ENCODE data around the gene SLC4A8. TPM values are rescaled to one million over a fixed set of nuclear protein-coding genes. Genes with fewer than 3 reads are reported as not detected.

SLC4A8 gene
- total RNA-seq, 1 experiment from 2014 or later, result 3.0 TPM

GRCh38 chr12:51527966-51528365 is 103.3 kb downstream of the SLC4A8 start:
- Histone ChIP-seq H3K27ac (no peak overlapping the region), H2AFZ (no peak overlapping the region), H3K4me2 (no peak overlapping the region), H3K27me3 (ENCODE audit: insufficient read depth, low read depth) (no peaks in the 10 kb centered on the region; the same call in 1 of the 2 replicates), H3K4me3 (no peak overlapping the region), H4K20me1 (ENCODE audit: insufficient read depth) (no peaks in the 10 kb centered on the region), H3K79me2 (ENCODE audit: low read depth) (no peaks in the 10 kb centered on the region), H3K4me1 (replicated peaks; ENCODE audit: insufficient read depth) (no peaks in the 10 kb centered on the region), H3F3A (ENCODE audit: insufficient read depth, low read depth) (no peaks in the 10 kb centered on the region), H3K9me2 (ENCODE audit: insufficient read depth) (no peaks in the 10 kb centered on the region), H3K9me3 (ENCODE audit: insufficient read depth, low read depth) (no peaks in the 10 kb centered on the region), H3K36me3 (ENCODE audit: low read depth) (no peaks in the 10 kb centered on the region)
- ChIA-PET POLR2A (ENCODE audit: unreplicated experiment) (interaction anchor here (0.8 kb wide), 1 partner anchor 144 kb away, joined by 6 read pairs; no protein-coding TSS in a partner anchor), CTCF (no interaction called here)
- no peak for DNase-seq
- BruUV-seq (replicated peaks), result no TSS peak
- intact Hi-C loops (cut with micrococcal nuclease; ENCODE audit: unreplicated experiment), result no loop called here
- no peak for TF ChIP-seq EZH2 (IDR thresholded peaks at IDR 0.05; ENCODE audit: low read depth)
- TF ChIP-seq, protein P1, sequence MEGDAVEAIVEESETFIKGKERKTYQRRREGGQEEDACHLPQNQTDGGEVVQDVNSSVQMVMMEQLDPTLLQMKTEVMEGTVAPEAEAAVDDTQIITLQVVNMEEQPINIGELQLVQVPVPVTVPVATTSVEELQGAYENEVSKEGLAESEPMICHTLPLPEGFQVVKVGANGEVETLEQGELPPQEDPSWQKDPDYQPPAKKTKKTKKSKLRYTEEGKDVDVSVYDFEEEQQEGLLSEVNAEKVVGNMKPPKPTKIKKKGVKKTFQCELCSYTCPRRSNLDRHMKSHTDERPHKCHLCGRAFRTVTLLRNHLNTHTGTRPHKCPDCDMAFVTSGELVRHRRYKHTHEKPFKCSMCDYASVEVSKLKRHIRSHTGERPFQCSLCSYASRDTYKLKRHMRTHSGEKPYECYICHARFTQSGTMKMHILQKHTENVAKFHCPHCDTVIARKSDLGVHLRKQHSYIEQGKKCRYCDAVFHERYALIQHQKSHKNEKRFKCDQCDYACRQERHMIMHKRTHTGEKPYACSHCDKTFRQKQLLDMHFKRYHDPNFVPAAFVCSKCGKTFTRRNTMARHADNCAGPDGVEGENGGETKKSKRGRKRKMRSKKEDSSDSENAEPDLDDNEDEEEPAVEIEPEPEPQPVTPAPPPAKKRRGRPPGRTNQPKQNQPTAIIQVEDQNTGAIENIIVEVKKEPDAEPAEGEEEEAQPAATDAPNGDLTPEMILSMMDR (conservative IDR thresholded peaks at IDR 0.05), result no peak

DNA sequence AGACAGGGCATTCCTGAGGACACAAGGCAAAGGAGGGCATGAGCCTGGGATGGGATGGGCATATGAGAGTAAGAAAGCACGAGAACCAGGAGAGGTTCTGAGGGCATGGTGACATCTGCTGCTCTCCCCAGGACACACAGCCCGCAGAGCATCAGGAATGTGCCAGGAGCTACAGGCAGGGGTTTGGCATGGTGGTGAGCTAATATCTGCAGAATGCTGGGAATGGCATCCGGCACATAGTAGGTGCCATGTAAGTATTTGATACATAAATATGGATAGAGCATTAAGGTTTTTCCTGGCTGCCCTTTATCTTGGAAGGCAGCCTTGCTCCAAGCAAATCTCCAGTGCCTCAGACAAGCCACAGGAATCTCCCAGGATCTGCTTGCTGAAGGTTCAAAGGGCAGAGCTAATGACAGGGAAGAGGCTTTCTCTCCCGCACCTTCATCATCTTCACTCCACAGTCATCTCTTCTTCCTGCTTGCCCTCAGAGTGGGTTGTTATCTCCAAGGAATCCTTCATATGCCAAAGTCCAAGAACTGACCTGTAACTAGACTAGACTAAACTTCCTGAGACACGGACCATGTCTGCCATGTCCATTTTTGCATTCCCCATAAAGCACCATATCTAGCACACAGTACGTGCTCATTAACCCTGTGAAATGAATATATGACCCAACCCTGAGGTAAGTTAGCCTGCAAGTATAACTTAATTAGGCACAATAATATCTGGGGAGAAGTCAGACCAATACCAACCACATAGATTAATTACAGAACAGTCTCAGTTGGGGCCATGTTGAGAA is 104.4 kb downstream of the SLC4A8 start:
- Histone ChIP-seq H3K9me3 (ENCODE audit: insufficient read depth, low read depth) (no peaks in the 10 kb centered on the region), H3K27me3 (ENCODE audit: insufficient read depth, low read depth) (no peaks in the 10 kb centered on the region; the same call in none of the 2 replicates), H3F3A (ENCODE audit: insufficient read depth, low read depth) (no peaks in the 10 kb centered on the region), H3K4me3 (no peak overlapping the region), H2AFZ (no peak overlapping the region), H3K36me3 (ENCODE audit: low read depth) (no peaks in the 10 kb centered on the region), H3K4me2 (no peak overlapping the region), H4K20me1 (ENCODE audit: insufficient read depth) (no peaks in the 10 kb centered on the region), H3K9me2 (ENCODE audit: insufficient read depth) (no peaks in the 10 kb centered on the region), H3K4me1 (replicated peaks; ENCODE audit: insufficient read depth) (no peaks in the 10 kb centered on the region), H3K27ac (no peak overlapping the region), H3K79me2 (ENCODE audit: low read depth) (no peaks in the 10 kb centered on the region)
- intact Hi-C loops (cut with micrococcal nuclease; ENCODE audit: unreplicated experiment), result no loop called here
- CTCF ChIA-PET, result interaction anchor here (0.6 kb wide), 1 partner anchor 253 kb away, joined by 6 read pairs; no protein-coding TSS in a partner anchor
- no peak for DNase-seq
- BruUV-seq (replicated peaks), result no TSS peak
- POLR2A ChIA-PET (ENCODE audit: unreplicated experiment), result no interaction called here
- TF ChIP-seq, protein P1 (conservative IDR thresholded peaks at IDR 0.05), result no peak
- TF ChIP-seq EZH2 (IDR thresholded peaks at IDR 0.05; ENCODE audit: low read depth), result no peak

DNA sequence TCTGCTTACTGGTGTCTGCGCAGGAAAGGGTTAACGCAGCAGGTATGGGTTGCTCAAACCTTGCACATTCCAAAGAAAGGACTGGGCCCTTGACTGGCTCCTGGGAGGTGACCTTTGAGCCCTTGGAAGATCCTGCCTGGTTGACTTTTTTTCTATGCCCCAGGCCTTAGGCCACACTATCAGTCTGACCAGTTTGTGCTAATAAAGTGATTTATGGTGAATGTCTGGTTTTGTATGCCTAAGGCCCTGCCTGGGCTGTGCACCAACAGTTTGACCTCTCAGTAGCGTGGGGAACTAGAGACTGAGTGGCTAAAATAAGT is 105.0 kb downstream of the SLC4A8 start:
- no peaks in the 10 kb centered on the region for H3K9me2 ChIP-seq (ENCODE audit: insufficient read depth)
- CTCF ChIA-PET, result no interaction called here
- no peaks in the 10 kb centered on the region for H4K20me1 ChIP-seq (ENCODE audit: insufficient read depth)
- no peak overlapping the region for H3K27ac ChIP-seq
- no TSS peak for BruUV-seq (replicated peaks)
- H3F3A ChIP-seq (ENCODE audit: insufficient read depth, low read depth), result no peaks in the 10 kb centered on the region
- no peak for DNase-seq
- no peaks in the 10 kb centered on the region for H3K4me1 ChIP-seq (replicated peaks; ENCODE audit: insufficient read depth)
- intact Hi-C loops (cut with micrococcal nuclease; ENCODE audit: unreplicated experiment), result no loop called here
- H3K79me2 ChIP-seq (ENCODE audit: low read depth), result no peaks in the 10 kb centered on the region
- TF ChIP-seq, protein P1 (conservative IDR thresholded peaks at IDR 0.05), result no peak
- no peak overlapping the region for H3K4me2 ChIP-seq
- H3K4me3 ChIP-seq, result no peak overlapping the region
- POLR2A ChIA-PET (ENCODE audit: unreplicated experiment), result no interaction called here
- no peaks in the 10 kb centered on the region for H3K9me3 ChIP-seq (ENCODE audit: insufficient read depth, low read depth)
- H3K27me3 ChIP-seq (ENCODE audit: insufficient read depth, low read depth), result peaks cover 3% of the 10 kb centered on the region
- H2AFZ ChIP-seq, result no peak overlapping the region
- no peaks in the 10 kb centered on the region for H3K36me3 ChIP-seq (ENCODE audit: low read depth)
